ENCODE results near the gene TRPV6. TPM values are rescaled to one million over a fixed set of nuclear protein-coding genes. Genes with fewer than 3 reads are reported as not detected.
A peak's percentile ranks its signal among the peaks of the same experiment; 100 is the strongest.

The TRPV6 gene
- total and polyA plus RNA-seq, 2 experiments from 2014 or later = 0.08 to 0.80 TPM

DNA sequence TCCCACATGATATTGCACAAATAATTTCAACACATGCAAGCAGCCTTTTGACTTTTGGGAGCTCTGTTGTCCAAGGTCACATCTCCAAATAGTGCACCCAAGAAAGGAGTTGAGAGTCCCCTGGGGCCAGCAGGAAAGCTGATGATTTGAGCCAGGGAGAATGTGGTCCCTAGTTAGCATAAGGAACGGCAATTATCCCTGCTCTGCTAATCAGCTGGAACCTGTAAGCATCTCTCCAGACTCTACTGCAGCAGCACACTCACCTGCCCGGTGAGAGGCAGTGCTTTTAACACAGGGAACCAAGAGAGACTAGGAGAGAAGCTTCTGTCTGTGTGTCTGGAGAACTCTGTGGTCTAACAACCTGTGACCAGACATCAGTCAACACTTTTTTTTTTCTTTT is 31.0 kb upstream of the TRPV6 start (continued):
- TF ChIP-seq, protein P1, sequence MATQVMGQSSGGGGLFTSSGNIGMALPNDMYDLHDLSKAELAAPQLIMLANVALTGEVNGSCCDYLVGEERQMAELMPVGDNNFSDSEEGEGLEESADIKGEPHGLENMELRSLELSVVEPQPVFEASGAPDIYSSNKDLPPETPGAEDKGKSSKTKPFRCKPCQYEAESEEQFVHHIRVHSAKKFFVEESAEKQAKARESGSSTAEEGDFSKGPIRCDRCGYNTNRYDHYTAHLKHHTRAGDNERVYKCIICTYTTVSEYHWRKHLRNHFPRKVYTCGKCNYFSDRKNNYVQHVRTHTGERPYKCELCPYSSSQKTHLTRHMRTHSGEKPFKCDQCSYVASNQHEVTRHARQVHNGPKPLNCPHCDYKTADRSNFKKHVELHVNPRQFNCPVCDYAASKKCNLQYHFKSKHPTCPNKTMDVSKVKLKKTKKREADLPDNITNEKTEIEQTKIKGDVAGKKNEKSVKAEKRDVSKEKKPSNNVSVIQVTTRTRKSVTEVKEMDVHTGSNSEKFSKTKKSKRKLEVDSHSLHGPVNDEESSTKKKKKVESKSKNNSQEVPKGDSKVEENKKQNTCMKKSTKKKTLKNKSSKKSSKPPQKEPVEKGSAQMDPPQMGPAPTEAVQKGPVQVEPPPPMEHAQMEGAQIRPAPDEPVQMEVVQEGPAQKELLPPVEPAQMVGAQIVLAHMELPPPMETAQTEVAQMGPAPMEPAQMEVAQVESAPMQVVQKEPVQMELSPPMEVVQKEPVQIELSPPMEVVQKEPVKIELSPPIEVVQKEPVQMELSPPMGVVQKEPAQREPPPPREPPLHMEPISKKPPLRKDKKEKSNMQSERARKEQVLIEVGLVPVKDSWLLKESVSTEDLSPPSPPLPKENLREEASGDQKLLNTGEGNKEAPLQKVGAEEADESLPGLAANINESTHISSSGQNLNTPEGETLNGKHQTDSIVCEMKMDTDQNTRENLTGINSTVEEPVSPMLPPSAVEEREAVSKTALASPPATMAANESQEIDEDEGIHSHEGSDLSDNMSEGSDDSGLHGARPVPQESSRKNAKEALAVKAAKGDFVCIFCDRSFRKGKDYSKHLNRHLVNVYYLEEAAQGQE (IDR thresholded peaks at IDR 0.05; ENCODE audit: unreplicated experiment) = no peak
- TF ChIP-seq JUNB (IDR thresholded peaks at IDR 0.05; ENCODE audit: unreplicated experiment) (no peak), STAT1 (IDR thresholded peaks at IDR 0.05; ENCODE audit: unreplicated experiment) (no peak)

GRCh38 chr7:142915315-142915714 is 29.8 kb upstream of the TRPV6 start:
- Mint-ChIP-seq H3K4me3 (no peak overlapping the region), H3K27me3 (ENCODE audit: insufficient read depth, low read depth, poor library complexity) (peaks cover 6% of the 10 kb centered on the region), H3K36me3 (ENCODE audit: low read depth) (no peaks in the 10 kb centered on the region), H3K4me1 (peaks cover 2% of the 10 kb centered on the region; the same call in 1 of the 3 replicates), H3K27ac (no peak overlapping the region), H3K9me3 (no peaks in the 10 kb centered on the region; the same call in 2 of the 3 replicates)
- H3K79me2 ChIP-seq (replicated peaks; ENCODE audit: insufficient read depth) = no peaks in the 10 kb centered on the region
- no peaks in the 10 kb centered on the region for H3K36me3 ChIP-seq (ENCODE audit: insufficient read depth)
- TF ChIP-seq NANOG (IDR thresholded peaks at IDR 0.05; ENCODE audit: borderline replicate concordance) = no peak
- TF ChIP-seq, protein P2, sequence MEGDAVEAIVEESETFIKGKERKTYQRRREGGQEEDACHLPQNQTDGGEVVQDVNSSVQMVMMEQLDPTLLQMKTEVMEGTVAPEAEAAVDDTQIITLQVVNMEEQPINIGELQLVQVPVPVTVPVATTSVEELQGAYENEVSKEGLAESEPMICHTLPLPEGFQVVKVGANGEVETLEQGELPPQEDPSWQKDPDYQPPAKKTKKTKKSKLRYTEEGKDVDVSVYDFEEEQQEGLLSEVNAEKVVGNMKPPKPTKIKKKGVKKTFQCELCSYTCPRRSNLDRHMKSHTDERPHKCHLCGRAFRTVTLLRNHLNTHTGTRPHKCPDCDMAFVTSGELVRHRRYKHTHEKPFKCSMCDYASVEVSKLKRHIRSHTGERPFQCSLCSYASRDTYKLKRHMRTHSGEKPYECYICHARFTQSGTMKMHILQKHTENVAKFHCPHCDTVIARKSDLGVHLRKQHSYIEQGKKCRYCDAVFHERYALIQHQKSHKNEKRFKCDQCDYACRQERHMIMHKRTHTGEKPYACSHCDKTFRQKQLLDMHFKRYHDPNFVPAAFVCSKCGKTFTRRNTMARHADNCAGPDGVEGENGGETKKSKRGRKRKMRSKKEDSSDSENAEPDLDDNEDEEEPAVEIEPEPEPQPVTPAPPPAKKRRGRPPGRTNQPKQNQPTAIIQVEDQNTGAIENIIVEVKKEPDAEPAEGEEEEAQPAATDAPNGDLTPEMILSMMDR (conservative IDR thresholded peaks at IDR 0.05; ENCODE audit: low read depth in 2 of 2) = peak in 1 of 2 experiments; percentile 35; a peak in 2 of 4 replicates
- H3K27me3 ChIP-seq (ENCODE audit: insufficient read depth) = no peaks in the 10 kb centered on the region
- no peak for DNase-seq (ENCODE audit: low spot score)
- no peak overlapping the region for H3K4me3 ChIP-seq
- no peaks in the 10 kb centered on the region for H3F3A ChIP-seq (replicated peaks; ENCODE audit: low read depth)
- no peak overlapping the region for H3K4me2 ChIP-seq
- H2AFZ ChIP-seq = no peak overlapping the region
- no peaks in the 10 kb centered on the region for H4K20me1 ChIP-seq (replicated peaks; ENCODE audit: insufficient read depth)
- ATAC-seq = peak; percentile 44; the same call in 1 of the 3 replicates
- peaks cover 6% of the 10 kb centered on the region for H3K9me2 ChIP-seq (ENCODE audit: insufficient read depth)
- H3K27ac ChIP-seq (ENCODE audit: low read depth) = no peak overlapping the region
- H3K4me1 ChIP-seq (ENCODE audit: insufficient read depth) = no peaks in the 10 kb centered on the region

DNA sequence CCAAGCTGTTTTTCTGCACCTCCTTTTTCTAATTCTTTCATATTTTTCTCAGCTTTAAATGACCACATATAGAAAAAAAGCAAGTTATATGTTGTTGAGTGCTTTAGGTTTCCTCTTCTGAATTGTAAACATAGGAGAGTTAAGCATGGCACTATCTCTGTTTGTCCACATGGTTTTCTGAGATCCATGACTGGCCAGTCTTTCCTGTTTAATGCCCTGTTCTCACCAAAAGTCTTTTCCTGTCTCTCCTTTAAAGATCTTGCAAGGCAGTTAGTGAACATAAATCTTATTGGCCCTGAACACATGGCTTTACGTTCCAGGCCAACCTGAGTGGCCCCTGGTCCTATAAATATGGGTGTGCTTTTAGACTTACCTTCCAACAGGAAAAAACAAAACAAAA is 28.6 kb upstream of the TRPV6 start:
- Mint-ChIP-seq H3K27me3 (ENCODE audit: insufficient read depth, low read depth, poor library complexity) (peaks cover 5% of the 10 kb centered on the region), H3K4me3 (no peak overlapping the region), H3K27ac (no peak overlapping the region), H3K36me3 (ENCODE audit: low read depth) (no peaks in the 10 kb centered on the region), H3K4me1 (peaks cover 2% of the 10 kb centered on the region; the same call in 1 of the 3 replicates), H3K9me3 (no peaks in the 10 kb centered on the region; the same call in 2 of the 3 replicates)
- no peak for ATAC-seq
- Histone ChIP-seq H3K4me2 (no peak overlapping the region), H3K9me2 (ENCODE audit: insufficient read depth) (peaks cover 6% of the 10 kb centered on the region), H3K36me3 (ENCODE audit: insufficient read depth) (no peaks in the 10 kb centered on the region), H3K4me1 (ENCODE audit: insufficient read depth) (no peaks in the 10 kb centered on the region), H3K27me3 (ENCODE audit: insufficient read depth) (no peaks in the 10 kb centered on the region), H4K20me1 (replicated peaks; ENCODE audit: insufficient read depth) (no peaks in the 10 kb centered on the region), H3K79me2 (replicated peaks; ENCODE audit: insufficient read depth) (no peaks in the 10 kb centered on the region), H3F3A (replicated peaks; ENCODE audit: low read depth) (no peaks in the 10 kb centered on the region), H3K27ac (ENCODE audit: low read depth) (no peak overlapping the region), H2AFZ (no peak overlapping the region), H3K4me3 (no peak overlapping the region)
- DNase-seq (ENCODE audit: low spot score) = no peak
- TF ChIP-seq POLR2AphosphoS5 (IDR thresholded peaks at IDR 0.05; ENCODE audit: low read depth) (no peak), ZNF331 (CRISPR knock-in tag; IDR thresholded peaks at IDR 0.05; ENCODE audit: low read depth) (no peak), EZH2 (IDR thresholded peaks at IDR 0.05; ENCODE audit: low read depth, unreplicated experiment) (no peak), ZNF114 (CRISPR knock-in tag; IDR thresholded peaks at IDR 0.05) (no peak), EZH2phosphoT487 (IDR thresholded peaks at IDR 0.05; ENCODE audit: unreplicated experiment) (no peak), STAT1 (IDR thresholded peaks at IDR 0.05; ENCODE audit: unreplicated experiment) (no peak), CREB1 (CRISPR knock-in tag; IDR thresholded peaks at IDR 0.05; ENCODE audit: low read depth) (no peak), NANOG (IDR thresholded peaks at IDR 0.05; ENCODE audit: borderline replicate concordance) (no peak), JUNB (IDR thresholded peaks at IDR 0.05; ENCODE audit: unreplicated experiment) (no peak)
- TF ChIP-seq, protein P2 (conservative IDR thresholded peaks at IDR 0.05; ENCODE audit: low read depth in 2 of 2) = no peak
- TF ChIP-seq, protein P1 (IDR thresholded peaks at IDR 0.05; ENCODE audit: unreplicated experiment) = no peak

Data from GM23338 (cell line).